ENCODE results near the gene CHRNE. TPM values are rescaled to one million over a fixed set of nuclear protein-coding genes. Genes with fewer than 3 reads are reported as not detected.
"Not testable (repeated sequence)": the region's sequence is repeated elsewhere in the genome, so short reads cannot be mapped to it uniquely, and the experiment has no call there.

Gene CHRNE
- total and polyA plus RNA-seq, 2 of the 8 experiments (the other 6 are each of a cell fraction or from before 2014, with no cell fraction given) = 0.15 to 0.33 TPM

DNA sequence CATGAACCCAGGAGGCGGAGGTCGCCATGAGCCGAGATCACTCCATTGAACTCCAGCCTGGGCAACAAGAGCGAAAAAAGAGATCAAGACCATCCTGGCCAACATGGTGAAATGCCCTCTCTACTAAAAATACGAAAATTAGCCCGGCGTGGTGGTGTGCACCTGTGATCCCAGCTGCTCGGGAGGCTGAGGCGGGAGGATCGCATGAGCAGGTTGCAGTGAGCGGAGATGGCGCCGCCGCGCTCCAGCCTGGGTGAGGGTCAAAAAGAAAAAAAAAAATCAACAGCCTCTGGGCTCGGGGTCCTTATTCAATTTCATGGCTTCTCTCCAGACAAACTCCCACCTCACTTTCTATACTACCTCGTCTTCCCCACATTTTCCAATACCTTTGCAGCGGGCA is 26.0 kb upstream of the CHRNE start (continued):
- TF ChIP-seq TEAD4 (IDR thresholded peaks at IDR 0.05; ENCODE audit: low read depth, low read length) (no peak), EZH2 (IDR thresholded peaks at IDR 0.05; ENCODE audit: low read depth, low read length, severe bottlenecking) (no peak), JUND (IDR thresholded peaks at IDR 0.05; ENCODE audit: low read length) (no peak), GTF2F1 (IDR thresholded peaks at IDR 0.05; ENCODE audit: borderline replicate concordance, low read depth, low read length) (no peak), CEBPB (IDR thresholded peaks at IDR 0.05; ENCODE audit: low read depth, low read length) (no peak), TAF1 (IDR thresholded peaks at IDR 0.05; ENCODE audit: low read depth, low read length) (no peak)

DNA sequence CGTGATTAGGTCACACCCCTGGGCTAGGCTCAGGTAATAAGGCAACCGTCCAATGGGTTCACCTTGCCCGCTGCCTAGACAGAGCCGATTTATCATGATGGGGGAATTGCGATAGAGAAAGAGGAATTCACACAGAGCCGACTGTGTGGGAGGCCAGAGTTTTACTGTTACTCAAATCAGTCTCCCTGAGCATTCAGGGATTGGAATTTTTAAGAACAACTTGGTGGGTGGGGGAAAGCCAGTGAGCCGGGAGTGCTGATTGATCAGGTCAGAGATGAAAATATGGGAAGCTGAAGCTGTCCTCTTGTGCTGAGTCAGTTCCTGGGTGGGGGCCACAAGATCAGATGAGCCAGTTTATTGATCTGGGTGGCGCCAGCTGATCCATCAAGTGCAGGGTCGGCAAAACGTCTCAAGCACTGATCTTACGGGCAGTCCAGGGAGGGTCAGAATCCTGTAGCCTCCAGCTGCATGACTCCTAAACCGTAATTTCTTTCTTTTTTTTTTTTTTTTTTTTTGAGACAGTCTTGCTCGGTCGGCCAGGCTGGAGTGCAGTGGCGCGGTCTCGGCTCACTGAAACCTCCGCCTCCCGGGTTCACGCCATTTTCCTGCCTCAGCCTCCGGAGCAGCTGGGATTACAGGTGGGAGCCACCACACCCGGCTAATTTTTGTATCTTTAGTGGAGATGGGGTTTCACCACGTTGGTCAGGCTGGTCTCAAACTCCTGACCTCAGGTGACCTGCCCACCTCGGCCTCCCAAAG is 23.9 kb upstream of the CHRNE start:
- not testable (repeated sequence) for H3K36me3 ChIP-seq (ENCODE audit: control insufficient read depth in 2 of 4, insufficient read depth in 4 of 4, low read length in 3 of 4); H3K4me3 ChIP-seq (ENCODE audit: extremely low read depth in 1 of 4, insufficient read depth in 2 of 4, low read depth in 3 of 4, low read length in 4 of 4); H4K91ac ChIP-seq (replicated peaks; ENCODE audit: insufficient read length, low read length); H2BK12ac ChIP-seq (ENCODE audit: low read depth, low read length); H3K4me1 ChIP-seq (replicated peaks in 1 of 4; ENCODE audit: control insufficient read depth in 3 of 4, insufficient read depth in 4 of 4, low read length in 3 of 4); H3K23ac ChIP-seq (ENCODE audit: insufficient read length); H2BK20ac ChIP-seq (ENCODE audit: low read length); H3K18ac ChIP-seq (ENCODE audit: extremely low read depth, low read length); H2BK15ac ChIP-seq (ENCODE audit: low read length); DNase-seq (ENCODE audit: low read depth in 1 of 2, low spot score in 2 of 2); H3K56ac ChIP-seq (replicated peaks; ENCODE audit: insufficient read length, low read depth, low read length); H3K9ac ChIP-seq (replicated peaks in 1 of 4; ENCODE audit: extremely low read depth in 1 of 4, low read depth in 3 of 4, low read length in 3 of 4); H3K4ac ChIP-seq (replicated peaks; ENCODE audit: insufficient read length, low read depth, low read length); H4K8ac ChIP-seq (ENCODE audit: extremely low read depth, insufficient read depth, low read length); H3K9me3 ChIP-seq (ENCODE audit: insufficient read depth in 2 of 2, low read depth in 1 of 2, low read length in 1 of 2); H3K79me2 ChIP-seq (ENCODE audit: control insufficient read depth in 1 of 2, insufficient read depth in 2 of 2, low read length in 2 of 2); H4K20me1 ChIP-seq (replicated peaks in 1 of 2; ENCODE audit: control insufficient read depth in 1 of 2, insufficient read depth in 2 of 2, low read length in 2 of 2); H4K5ac ChIP-seq (ENCODE audit: insufficient read length, low read depth, low read length); H3K27me3 ChIP-seq (replicated peaks in 1 of 4; ENCODE audit: control insufficient read depth in 3 of 4, extremely low read depth in 1 of 4, insufficient read depth in 3 of 4, low read length in 3 of 4); H3K27ac ChIP-seq (ENCODE audit: low read depth, low read length); H3K14ac ChIP-seq (ENCODE audit: insufficient read length); H2BK120ac ChIP-seq (replicated peaks; ENCODE audit: low read depth, low read length); H2AFZ ChIP-seq (ENCODE audit: low read length); H3K79me1 ChIP-seq (ENCODE audit: low read depth, low read length); H2BK5ac ChIP-seq (ENCODE audit: low read depth, low read length); H2AK5ac ChIP-seq (ENCODE audit: low read depth, low read length); H3K4me2 ChIP-seq (ENCODE audit: insufficient read depth in 1 of 2, low read depth in 2 of 2, low read length in 2 of 2); FAIRE-seq; H3K23me2 ChIP-seq (ENCODE audit: low read depth, low read length)
- POLR2A ChIA-PET (ENCODE audit: partially characterized antibody) = interaction anchor here (0.6 to 7.3 kb wide), 11 partner anchors 8 to 180 kb away, joined by 3 to 60 read pairs (median 3); partner anchors contain the start of genes RNF167 and SLC25A11
- WGBS, 2 experiments (ENCODE audit: extremely low coverage in 1 of 2, insufficient coverage in 1 of 2, insufficient read length in 1 of 2, insufficient replicate concordance in 2 of 2, low coverage in 1 of 2, low lambda C conversion rate in 2 of 2, missing lambda C conversion rate in 1 of 2) = 84% methylated on average over 19 of the region's 24 CpGs; no CpG with 5 or more reads in 1 of the 2 experiments
- CTCF ChIA-PET (ENCODE audit: partially characterized antibody) = interaction anchor here (0.9 kb wide), 1 partner anchor 17 kb away, joined by 4 read pairs; no protein-coding TSS in a partner anchor

Data from H1 (cell line).